Thymus (tissue), 11 donors: ENCODE results near the gene DDX54. TPM values are rescaled to one million over a fixed set of nuclear protein-coding genes. Genes with fewer than 3 reads are reported as not detected.

ENCODE experiments used
- DNase-seq, 9 donors: peaks; one replicate each; pipeline ENCODE4 v3.0.0-alpha.2; 2013; ENCODE audit warnings: low spot score in 9 of 9, low read depth in 6 of 9, missing footprints in 1 of 9
- H3K27ac ChIP-seq, 2 donors: one replicate each; pipeline ENCODE4 v1.5.1; 2013; ENCODE audit warnings: control low read depth in 1 of 2, low read depth in 1 of 2, low read length in 1 of 2, mild to moderate bottlenecking in 1 of 2, moderate library complexity in 1 of 2
- H3K27me3 ChIP-seq, 2 donors: one replicate each; pipeline ENCODE4 v1.5.1; 2013; ENCODE audit warnings: low read length in 1 of 2; ENCODE audit not compliant: control insufficient read depth in 2 of 2, insufficient read depth in 1 of 2
- H3K36me3 ChIP-seq, 2 donors: one replicate each; pipeline ENCODE4 v1.5.1; 2013; ENCODE audit warnings: low read length in 1 of 2, mild to moderate bottlenecking in 1 of 2, moderate library complexity in 1 of 2; ENCODE audit not compliant: control insufficient read depth in 2 of 2, insufficient read depth in 2 of 2
- H3K4me1 ChIP-seq, 2 donors: one replicate each; pipeline ENCODE4 v1.5.1; 2013; ENCODE audit warnings: low read length in 2 of 2; ENCODE audit not compliant: control insufficient read depth in 2 of 2, insufficient read depth in 2 of 2
- H3K4me3 ChIP-seq, 2 donors: one replicate each; pipeline ENCODE4 v1.5.1; 2013; ENCODE audit warnings: low read length in 2 of 2, control low read depth in 1 of 2, mild to moderate bottlenecking in 1 of 2
- H3K9me3 ChIP-seq, 2 donors: one replicate each; pipeline ENCODE4 v1.5.1; 2013; ENCODE audit warnings: low read length in 1 of 2, mild to moderate bottlenecking in 1 of 2; ENCODE audit not compliant: control insufficient read depth in 2 of 2, insufficient read depth in 1 of 2
- WGBS: extraction: QIAGEN DNeasy Blood & Tissue Kit; methylation state at CpG from one replicate; pipeline ENCODE4 v1.1.7; 2013; 5-methylcytosine and 5-hydroxymethylcytosine counted together
- polyA plus RNA-seq: library from polyadenylated mRNA; stranded (reverse); fragments of 200-250 nt; gene quantifications from one replicate; pipeline ENCODE4 v1.2.3, GENCODE V29; 2013
- total RNA-seq: library from RNA; stranded (reverse); fragments of 120-200 nt; gene quantifications from one replicate; pipeline ENCODE4 v1.2.4, GENCODE V29; 2013
- donor health status: healthy.

The DDX54 gene
- total and polyA plus RNA-seq, 2 donors, result 23.6 to 49.8 TPM

DNA sequence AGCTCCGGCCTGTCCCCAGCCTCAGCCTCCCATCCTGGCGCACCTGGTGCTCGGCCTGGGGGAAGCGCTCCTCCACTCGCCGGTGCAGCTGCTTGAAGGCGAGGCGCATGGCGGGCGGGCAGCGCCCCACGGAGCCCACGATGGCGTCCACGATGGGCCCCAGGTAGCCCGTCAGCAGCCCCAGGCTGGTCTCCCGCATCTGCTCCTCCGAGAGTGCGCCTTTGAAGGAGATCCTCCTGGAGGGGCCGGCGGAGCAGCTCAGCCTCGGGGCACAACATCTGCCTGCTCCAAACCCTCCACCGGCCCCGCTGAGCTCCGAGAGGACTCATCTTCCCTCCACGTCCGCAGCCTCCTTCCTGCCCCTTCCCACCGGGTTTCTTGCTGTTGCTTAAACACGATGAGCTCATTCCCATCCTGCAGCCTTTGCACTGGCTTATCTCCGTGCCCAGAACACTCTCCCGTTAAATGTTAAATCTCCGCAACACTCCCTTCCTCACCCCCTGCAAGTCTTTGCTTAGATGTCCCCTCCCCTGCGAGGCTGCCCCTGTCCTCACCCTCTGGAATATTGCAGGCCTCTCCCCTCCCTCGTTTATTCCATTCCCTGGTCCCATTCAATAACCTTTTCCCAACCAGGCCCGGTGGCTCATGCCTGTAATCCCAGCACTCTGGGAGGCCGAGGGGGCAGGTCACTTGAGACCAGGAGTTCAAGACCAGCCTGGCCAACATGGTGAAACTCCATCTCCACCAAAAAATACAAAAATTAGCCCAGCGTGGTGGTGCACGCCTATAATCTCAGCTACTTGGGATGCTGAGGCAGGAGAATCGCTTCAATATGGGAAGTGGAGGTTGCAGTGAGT lies 73.0 kb downstream of the DDX54 start:
- Histone ChIP-seq H3K36me3 (no peaks in the 10 kb centered on the region), H3K9me3 (no peaks in the 10 kb centered on the region), H3K27ac (no peak overlapping the region), H3K4me3 (no peak overlapping the region), H3K4me1 (peaks cover 0 to 13% of the 10 kb centered on the region in 2 donors), H3K27me3 (no peaks in the 10 kb centered on the region)
- WGBS, result 87% methylated on average over 39 of the region's 39 CpGs
- no peak for DNase-seq

GRCh38 chr12:113111247-113111646 lies 74.0 kb downstream of the DDX54 start:
- Histone ChIP-seq H3K4me1 (peaks cover 0 to 13% of the 10 kb centered on the region in 2 donors), H3K9me3 (no peaks in the 10 kb centered on the region), H3K27ac (no peak overlapping the region), H3K27me3 (no peaks in the 10 kb centered on the region), H3K4me3 (no peak overlapping the region), H3K36me3 (no peaks in the 10 kb centered on the region)
- no peak for DNase-seq
- 95% methylated on average over 3 of the region's 3 CpGs for WGBS

DNA sequence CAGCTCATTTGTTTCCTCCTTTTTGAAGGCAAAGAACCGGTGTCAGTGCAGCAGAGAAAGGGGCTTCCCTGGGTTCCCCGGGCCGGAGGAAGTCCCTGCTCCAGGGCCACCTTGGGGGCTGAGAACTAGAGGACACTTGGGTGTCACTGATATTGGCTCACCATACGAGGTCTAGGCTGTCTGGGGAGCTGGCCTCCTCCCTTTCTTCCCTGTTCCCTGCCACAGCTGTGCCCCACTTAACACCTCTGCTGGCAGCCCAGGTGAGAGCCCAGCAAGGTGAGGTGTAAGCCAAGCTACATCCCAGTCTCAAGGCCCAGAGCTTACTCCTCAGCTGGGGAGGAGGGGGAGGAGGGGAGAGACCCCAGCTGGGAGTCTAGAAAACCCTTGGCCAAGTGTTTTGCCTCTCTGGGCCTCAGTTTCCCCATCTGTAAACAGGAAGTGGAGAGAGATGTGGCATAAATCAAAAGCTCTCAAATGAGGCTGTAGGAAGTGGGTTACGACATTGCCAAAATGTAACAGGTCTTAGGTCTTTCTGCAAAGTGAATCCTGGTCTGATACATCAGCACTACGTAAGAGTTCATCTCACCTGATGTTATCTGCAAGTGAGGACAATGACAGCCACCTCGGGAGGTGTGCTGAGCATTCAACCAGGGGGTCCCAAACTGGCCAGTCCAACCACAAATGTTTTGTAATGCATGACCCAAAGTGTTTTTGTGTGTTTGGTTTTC lies 75.2 kb downstream of the DDX54 start:
- H3K27me3 ChIP-seq, result no peaks in the 10 kb centered on the region
- H3K4me1 ChIP-seq, result peaks cover 0 to 13% of the 10 kb centered on the region in 2 donors
- H3K4me3 ChIP-seq, result no peak overlapping the region
- H3K27ac ChIP-seq, result no peak overlapping the region
- DNase-seq, result peak in 1 of 9 donors; percentile 31
- WGBS, result 64% methylated on average over 7 of the region's 7 CpGs
- no peaks in the 10 kb centered on the region for H3K9me3 ChIP-seq
- H3K36me3 ChIP-seq, result no peaks in the 10 kb centered on the region

- Histone ChIP-seq H3K9me3 (no peaks in the 10 kb centered on the region), H3K4me3 (no peak overlapping the region), H3K36me3 (no peaks in the 10 kb centered on the region), H3K27me3 (no peaks in the 10 kb centered on the region), H3K27ac (no peak overlapping the region), H3K4me1 (peaks cover 0 to 13% of the 10 kb centered on the region in 2 donors)
- WGBS, result 94% methylated on average over 5 of the region's 5 CpGs
- no peak for DNase-seq
These were observed 75.9 kb downstream of the DDX54 start for GRCh38 chr12:113109360-113109759.

DNA sequence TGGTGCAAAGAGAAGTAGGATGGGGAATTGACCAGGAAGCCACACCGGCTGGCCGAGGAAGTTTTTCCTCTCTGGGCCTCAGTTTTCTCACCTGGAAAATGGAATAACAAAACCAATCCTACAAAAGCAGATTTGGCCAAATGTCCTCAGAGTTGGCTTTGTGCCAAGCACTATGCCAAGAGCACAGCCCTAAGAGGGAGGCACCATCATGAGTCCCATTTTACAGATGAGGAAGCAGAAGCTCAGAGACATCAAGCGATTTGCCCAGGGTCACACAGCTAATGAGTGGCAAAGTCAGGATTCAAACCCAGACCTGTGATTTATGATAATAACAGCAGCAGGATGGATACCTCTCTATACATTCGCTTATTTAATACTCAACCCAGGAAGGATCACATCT lies 77.0 kb downstream of the DDX54 start:
- peaks cover 2 to 5% of the 10 kb centered on the region in 2 donors for H3K27me3 ChIP-seq
- H3K4me1 ChIP-seq, result peaks cover 0 to 13% of the 10 kb centered on the region in 2 donors
- WGBS, result 98% methylated on average over 4 of the region's 4 CpGs

More for the DNA sequence above, 77.0 kb downstream of the DDX54 start:
- no peak for DNase-seq
- Histone ChIP-seq H3K9me3 (no peaks in the 10 kb centered on the region), H3K27ac (no peak overlapping the region), H3K36me3 (no peaks in the 10 kb centered on the region), H3K4me3 (no peak overlapping the region)

Other genes starting within 250 kb of the DDX54 start
- gene OAS3, start 247.0 kb downstream of the DDX54 start, total RNA-seq, result 12.7 TPM
- 10.2 TPM for gene OAS3, start 247.0 kb downstream of the DDX54 start, polyA plus RNA-seq
- gene OAS2, start 207.0 kb downstream of the DDX54 start, total RNA-seq, result 45.8 TPM
- 29.8 TPM for gene OAS2, start 207.0 kb downstream of the DDX54 start, polyA plus RNA-seq
- gene DTX1, start 128.7 kb downstream of the DDX54 start, total RNA-seq, result 4.4 TPM
- gene DTX1, start 128.7 kb downstream of the DDX54 start, polyA plus RNA-seq, result 2.1 TPM
- 1.7 TPM for gene RASAL1, start 49.7 kb downstream of the DDX54 start, total RNA-seq
- gene RASAL1, start 49.7 kb downstream of the DDX54 start, polyA plus RNA-seq, result 3.7 TPM
- gene CFAP73, start 35.8 kb downstream of the DDX54 start, total RNA-seq, result 0.28 TPM
- gene CFAP73, start 35.8 kb downstream of the DDX54 start, polyA plus RNA-seq, result 0.73 TPM
- 18.3 TPM for gene RITA1, start 243 bp upstream of the DDX54 start, total RNA-seq
- gene RITA1, start 243 bp upstream of the DDX54 start, polyA plus RNA-seq, result 8.5 TPM
- 4.2 TPM for gene TPCN1, start 36.0 kb upstream of the DDX54 start, total RNA-seq
- gene TPCN1, start 36.0 kb upstream of the DDX54 start, polyA plus RNA-seq, result 16.7 TPM
- 15.2 TPM for gene SLC8B1, start 149.6 kb upstream of the DDX54 start, total RNA-seq
- gene SLC8B1, start 149.6 kb upstream of the DDX54 start, polyA plus RNA-seq, result 55.9 TPM
- 2.5 TPM for gene PLBD2, start 173.1 kb upstream of the DDX54 start, total RNA-seq
- gene PLBD2, start 173.1 kb upstream of the DDX54 start, polyA plus RNA-seq, result 9.3 TPM
- gene SDS, start 218.4 kb upstream of the DDX54 start, total RNA-seq, result 0.52 TPM
- 26.3 TPM for gene SDS, start 218.4 kb upstream of the DDX54 start, polyA plus RNA-seq
- gene SDSL, start 236.9 kb upstream of the DDX54 start, total RNA-seq, result 2.1 TPM
- 13.1 TPM for gene SDSL, start 236.9 kb upstream of the DDX54 start, polyA plus RNA-seq